Choroid plexus epithelial cell (primary cell): ENCODE measurements around the gene PID1.

ENCODE experiments used
- DNase-seq: peaks from one replicate; pipeline ENCODE4 v3.0.0-alpha.2; 2010; ENCODE audit warnings: low read depth
- H3K4me3 ChIP-seq: 2 replicates; pipeline ENCODE4 v1.5.1; 2011; ENCODE audit warnings: low read depth, mild to moderate bottlenecking, control low read depth, low read length, moderate library complexity
- TF ChIP-seq, protein P1 (sequence below): conservative IDR thresholded peaks from 2 replicates; pipeline ENCODE4 v1.5.1; 2011; ENCODE audit warnings: low read depth, mild to moderate bottlenecking, control low read depth, inconsistent platforms, low read length, moderate library complexity

PID1 gene, protein sequence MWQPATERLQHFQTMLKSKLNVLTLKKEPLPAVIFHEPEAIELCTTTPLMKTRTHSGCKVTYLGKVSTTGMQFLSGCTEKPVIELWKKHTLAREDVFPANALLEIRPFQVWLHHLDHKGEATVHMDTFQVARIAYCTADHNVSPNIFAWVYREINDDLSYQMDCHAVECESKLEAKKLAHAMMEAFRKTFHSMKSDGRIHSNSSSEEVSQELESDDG

DNA sequence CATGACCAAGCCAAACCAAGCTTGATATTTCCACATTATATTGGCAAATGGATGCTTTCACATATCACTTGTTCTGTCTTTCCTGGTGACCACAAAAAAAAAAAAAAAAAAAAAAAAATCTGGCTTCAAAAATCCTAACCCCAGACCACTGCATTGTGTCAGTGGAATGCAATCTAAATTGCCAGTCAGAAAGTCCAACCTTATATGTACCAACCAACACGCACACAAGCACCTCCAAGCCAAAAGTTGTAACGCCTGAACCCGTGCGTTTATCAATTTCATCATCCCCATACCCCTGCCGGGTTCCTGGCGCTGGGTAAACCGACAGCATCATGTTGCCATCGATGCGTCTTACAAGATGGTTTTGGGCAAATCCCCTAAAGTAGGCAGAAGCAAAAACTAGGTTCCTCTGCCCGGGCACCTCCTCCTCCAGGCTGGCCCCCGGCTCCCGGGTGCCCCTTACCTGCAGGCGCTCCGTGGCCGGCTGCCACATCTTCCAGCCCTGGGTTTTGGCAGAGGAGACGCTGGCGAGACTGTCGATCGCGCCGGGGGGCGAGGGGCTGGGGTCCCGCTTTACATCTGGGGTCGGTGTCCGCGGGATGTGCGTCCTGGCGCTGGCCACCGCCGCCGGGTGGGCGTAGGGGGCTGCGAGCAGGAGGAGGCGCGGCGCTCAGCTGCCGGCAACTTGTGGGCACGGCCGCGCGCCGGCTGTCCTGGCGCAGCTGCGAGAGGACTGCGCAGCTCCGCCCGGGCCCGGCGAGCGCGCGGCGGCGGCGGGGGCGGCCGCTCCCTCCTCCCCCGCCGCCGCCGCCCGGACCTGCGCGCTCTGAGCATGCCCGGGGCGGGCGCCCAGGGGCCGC lies at the start of gene PID1:
Gene PID1 (minus strand): TSS at position 737 of the 860 bp plus-strand sequence. CDS start 244 bp downstream, at position 493.
- TF ChIP-seq, protein P1, sequence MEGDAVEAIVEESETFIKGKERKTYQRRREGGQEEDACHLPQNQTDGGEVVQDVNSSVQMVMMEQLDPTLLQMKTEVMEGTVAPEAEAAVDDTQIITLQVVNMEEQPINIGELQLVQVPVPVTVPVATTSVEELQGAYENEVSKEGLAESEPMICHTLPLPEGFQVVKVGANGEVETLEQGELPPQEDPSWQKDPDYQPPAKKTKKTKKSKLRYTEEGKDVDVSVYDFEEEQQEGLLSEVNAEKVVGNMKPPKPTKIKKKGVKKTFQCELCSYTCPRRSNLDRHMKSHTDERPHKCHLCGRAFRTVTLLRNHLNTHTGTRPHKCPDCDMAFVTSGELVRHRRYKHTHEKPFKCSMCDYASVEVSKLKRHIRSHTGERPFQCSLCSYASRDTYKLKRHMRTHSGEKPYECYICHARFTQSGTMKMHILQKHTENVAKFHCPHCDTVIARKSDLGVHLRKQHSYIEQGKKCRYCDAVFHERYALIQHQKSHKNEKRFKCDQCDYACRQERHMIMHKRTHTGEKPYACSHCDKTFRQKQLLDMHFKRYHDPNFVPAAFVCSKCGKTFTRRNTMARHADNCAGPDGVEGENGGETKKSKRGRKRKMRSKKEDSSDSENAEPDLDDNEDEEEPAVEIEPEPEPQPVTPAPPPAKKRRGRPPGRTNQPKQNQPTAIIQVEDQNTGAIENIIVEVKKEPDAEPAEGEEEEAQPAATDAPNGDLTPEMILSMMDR = no peak
- peak; percentile 61 for DNase-seq
- peak within 1 kb of the TSS; percentile 87 for H3K4me3 ChIP-seq

GRCh38 chr2:229319558-229319957 lies 48.5 kb upstream of the PID1 start:
- TF ChIP-seq, protein P1 = no peak

DNA sequence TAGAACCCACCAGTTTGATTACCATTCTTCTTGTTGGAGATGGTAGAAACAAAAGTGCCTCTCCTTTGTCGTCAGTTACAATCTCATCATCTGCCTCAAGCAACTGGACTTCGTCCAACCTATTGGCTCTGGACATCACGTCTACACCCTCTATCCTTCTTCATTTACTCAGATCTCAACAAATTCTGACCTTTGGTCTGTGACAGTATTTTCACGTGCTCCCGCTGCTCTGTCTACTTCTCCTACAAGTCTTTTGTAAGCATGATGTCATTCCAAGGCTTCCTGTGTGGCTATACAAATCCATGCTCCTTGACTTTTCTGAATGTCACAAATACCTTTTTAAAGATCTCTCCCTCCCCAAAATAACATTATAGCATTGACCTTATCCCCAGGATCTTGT lies 43.0 kb upstream of the PID1 start:
- DNase-seq = no peak
- H3K4me3 ChIP-seq = no peak overlapping the region
- TF ChIP-seq, protein P1 = no peak

More at GRCh38 chr2:229319558-229319957, 48.5 kb upstream of the PID1 start:
- H3K4me3 ChIP-seq = no peak overlapping the region
- DNase-seq = no peak

DNA sequence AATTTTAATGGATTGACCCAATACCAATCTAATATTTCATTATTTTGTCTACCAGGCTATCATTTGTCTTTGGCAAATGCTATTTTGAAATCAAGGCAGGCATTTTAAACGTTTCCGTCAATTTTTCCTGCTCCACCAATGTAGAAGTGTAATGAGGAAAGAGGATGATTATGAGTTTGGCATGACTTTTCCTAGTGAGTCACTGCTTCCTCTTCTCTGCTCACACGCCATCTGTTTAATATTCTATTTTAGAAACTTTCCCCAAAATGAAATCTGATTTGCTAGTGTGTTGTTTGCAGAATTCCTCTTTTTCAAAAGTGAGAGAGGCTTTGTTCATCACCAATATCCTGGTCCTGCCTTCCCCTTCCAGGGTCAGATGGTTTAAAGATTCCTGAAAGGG lies 42.5 kb upstream of the PID1 start:
- TF ChIP-seq, protein P1 = no peak
- no peak overlapping the region for H3K4me3 ChIP-seq
- peak; percentile 50 for DNase-seq

GRCh38 chr2:229301237-229301636 lies 30.1 kb upstream of the PID1 start:
- TF ChIP-seq, protein P1 = no peak
- no peak overlapping the region for H3K4me3 ChIP-seq
- DNase-seq = no peak

DNA sequence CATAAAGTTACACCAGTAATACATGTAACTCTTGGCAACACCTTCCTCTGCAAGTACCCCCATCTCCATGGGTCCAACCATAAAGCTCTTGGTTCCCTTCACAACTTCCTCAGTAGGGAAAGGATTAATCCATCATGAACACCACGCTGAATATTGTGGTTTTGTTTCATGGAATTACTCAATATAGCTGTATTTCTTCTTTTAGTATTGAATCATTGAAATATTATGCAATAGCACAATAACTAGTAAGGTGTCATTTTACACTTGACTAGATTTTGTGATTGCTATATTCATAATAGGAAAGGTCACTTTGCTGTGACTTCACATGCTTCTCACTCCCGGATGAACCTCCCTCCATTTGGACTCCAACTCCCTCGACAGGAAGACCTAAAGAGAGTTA lies 29.7 kb upstream of the PID1 start:
- DNase-seq = peak; percentile 36
- TF ChIP-seq, protein P1 = no peak
- H3K4me3 ChIP-seq = no peak overlapping the region
